GM10266 (cell line): ENCODE data around the gene FRY.

Source experiments
- DNase-seq: peaks from one replicate; pipeline ENCODE4 v3.0.0; 2012; ENCODE audit errors: extremely low spot score
- TF ChIP-seq, protein P1 (sequence below): IDR thresholded peaks from 2 replicates; pipeline ENCODE4 v1.5.1; 2012; ENCODE audit warnings: mild to moderate bottlenecking, low read depth; ENCODE audit not compliant: control insufficient read depth, insufficient read depth; ENCODE audit errors: missing control alignments

FRY gene

DNA sequence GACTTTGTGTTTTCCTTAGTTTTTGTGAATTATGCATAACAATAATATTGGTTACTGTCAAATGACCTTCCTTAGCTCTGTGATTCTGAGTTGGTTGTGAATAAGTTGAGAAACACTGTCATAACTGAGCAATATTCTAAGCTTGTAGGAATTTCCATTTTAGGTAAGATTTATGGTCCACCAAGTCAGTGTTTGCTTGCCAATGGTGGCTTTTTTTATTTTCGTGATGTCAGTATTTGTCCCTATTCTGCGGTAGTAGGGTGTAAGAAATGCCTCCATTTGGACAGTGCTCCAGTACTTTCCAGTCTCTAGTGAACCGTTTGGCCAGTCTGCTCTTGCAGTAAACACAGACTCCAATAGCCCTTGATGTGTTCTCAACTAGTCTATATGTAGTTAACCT lies 94.7 kb downstream of the FRY start:
- no peak for DNase-seq
- TF ChIP-seq, protein P1, sequence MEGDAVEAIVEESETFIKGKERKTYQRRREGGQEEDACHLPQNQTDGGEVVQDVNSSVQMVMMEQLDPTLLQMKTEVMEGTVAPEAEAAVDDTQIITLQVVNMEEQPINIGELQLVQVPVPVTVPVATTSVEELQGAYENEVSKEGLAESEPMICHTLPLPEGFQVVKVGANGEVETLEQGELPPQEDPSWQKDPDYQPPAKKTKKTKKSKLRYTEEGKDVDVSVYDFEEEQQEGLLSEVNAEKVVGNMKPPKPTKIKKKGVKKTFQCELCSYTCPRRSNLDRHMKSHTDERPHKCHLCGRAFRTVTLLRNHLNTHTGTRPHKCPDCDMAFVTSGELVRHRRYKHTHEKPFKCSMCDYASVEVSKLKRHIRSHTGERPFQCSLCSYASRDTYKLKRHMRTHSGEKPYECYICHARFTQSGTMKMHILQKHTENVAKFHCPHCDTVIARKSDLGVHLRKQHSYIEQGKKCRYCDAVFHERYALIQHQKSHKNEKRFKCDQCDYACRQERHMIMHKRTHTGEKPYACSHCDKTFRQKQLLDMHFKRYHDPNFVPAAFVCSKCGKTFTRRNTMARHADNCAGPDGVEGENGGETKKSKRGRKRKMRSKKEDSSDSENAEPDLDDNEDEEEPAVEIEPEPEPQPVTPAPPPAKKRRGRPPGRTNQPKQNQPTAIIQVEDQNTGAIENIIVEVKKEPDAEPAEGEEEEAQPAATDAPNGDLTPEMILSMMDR = no peak

- no peak for DNase-seq
- TF ChIP-seq, protein P1 = no peak
Measured at GRCh38 chr13:32126756-32127155, 95.2 kb downstream of the FRY start.

DNA sequence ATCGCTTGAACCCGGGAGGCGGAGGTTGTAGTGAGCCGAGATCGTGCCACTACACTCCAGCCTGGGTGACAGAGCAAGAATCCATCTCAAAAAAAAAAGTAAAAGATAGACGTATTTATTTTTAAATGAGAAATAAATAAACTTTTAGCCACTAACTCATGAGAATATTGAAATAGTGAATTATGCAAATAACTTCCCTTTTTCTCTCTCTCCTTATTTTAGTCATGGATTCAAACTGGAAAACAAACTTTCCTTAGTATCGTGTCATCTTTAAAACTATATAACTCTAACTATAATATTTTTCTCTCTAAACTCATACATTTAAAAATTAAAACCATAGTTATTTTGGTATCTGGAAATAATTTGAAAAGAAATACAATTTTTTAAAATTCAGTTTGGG lies 96.1 kb downstream of the FRY start:
- DNase-seq = no peak
- TF ChIP-seq, protein P1 = no peak

- DNase-seq = no peak
- TF ChIP-seq, protein P1 = no peak
Measured at GRCh38 chr13:32134241-32135055, 102.9 kb downstream of the FRY start.

DNA sequence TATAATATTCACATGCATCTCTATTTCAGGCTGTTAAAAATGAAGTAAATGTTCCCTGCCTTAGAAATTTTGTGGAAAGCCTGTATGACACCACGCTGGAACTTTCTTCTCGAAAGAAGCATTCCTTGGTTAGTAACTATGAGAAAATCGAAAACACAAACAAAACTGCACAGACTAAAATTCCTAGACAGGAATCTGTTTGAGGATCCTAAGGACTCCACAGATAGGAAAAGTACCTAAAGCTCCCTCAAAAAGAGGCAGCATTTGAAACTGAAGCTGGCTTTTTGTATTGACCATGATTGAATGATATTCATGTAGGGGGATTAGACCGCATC lies 103.4 kb downstream of the FRY start:
- DNase-seq = no peak
- TF ChIP-seq, protein P1 = no peak

DNA sequence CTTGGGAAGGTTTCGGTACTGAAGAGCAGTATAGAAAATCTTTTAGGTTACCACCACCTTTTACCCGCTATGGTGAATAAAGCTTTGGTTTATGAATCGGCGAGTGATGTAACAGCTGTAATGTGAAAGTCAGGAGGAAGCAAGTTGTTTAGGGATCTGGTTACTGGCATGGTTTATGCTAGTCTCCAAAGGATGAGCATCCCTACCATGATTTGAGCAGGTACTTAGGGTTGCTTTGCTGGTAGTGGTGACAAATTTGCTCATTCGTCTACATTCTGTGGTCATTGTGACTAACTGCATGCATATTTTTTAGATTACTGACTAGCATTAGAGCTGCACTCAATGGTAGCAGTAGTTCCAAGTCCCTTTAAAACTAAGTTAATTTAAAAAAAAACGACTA lies 104.1 kb downstream of the FRY start:
- no peak for DNase-seq
- TF ChIP-seq, protein P1 = no peak

GRCh38 chr13:32136061-32136460 lies 104.5 kb downstream of the FRY start:
- no peak for DNase-seq
- TF ChIP-seq, protein P1 = no peak
